Measurements from ENCODE around the gene SHFL.

The SHFL gene

GRCh38 chr19:10124429-10124828 is 38.3 kb downstream of the SHFL start:
- in situ Hi-C loops (cut with MboI; ENCODE audit: low sequenced_read_pairs) = loop anchor here (25.0 kb wide), 1 partner anchor 263 kb away; the partner anchor contains the start of gene TYK2

- in situ Hi-C loops (cut with MboI; ENCODE audit: low sequenced_read_pairs) = no loop called here
Observed at GRCh38 chr19:10126213-10126639, 40.1 kb downstream of the SHFL start.

- in situ Hi-C loops (cut with MboI; ENCODE audit: low sequenced_read_pairs) = no loop called here
Observed at GRCh38 chr19:10132905-10133304, 46.8 kb downstream of the SHFL start.

- in situ Hi-C loops (cut with MboI; ENCODE audit: low sequenced_read_pairs) = no loop called here
Observed at GRCh38 chr19:10133596-10133995, 47.5 kb downstream of the SHFL start.

- in situ Hi-C loops (cut with MboI; ENCODE audit: low sequenced_read_pairs) = no loop called here
Observed at GRCh38 chr19:10134040-10134439, 47.9 kb downstream of the SHFL start.

GRCh38 chr19:10135551-10136334 is 49.6 kb downstream of the SHFL start:
- in situ Hi-C loops (cut with MboI; ENCODE audit: low sequenced_read_pairs) = no loop called here

GRCh38 chr19:10136936-10137335 is 50.8 kb downstream of the SHFL start:
- in situ Hi-C loops (cut with MboI; ENCODE audit: low sequenced_read_pairs) = no loop called here

- in situ Hi-C loops (cut with MboI; ENCODE audit: low sequenced_read_pairs) = no loop called here
Observed at GRCh38 chr19:10137751-10138682, 51.9 kb downstream of the SHFL start.

- in situ Hi-C loops (cut with MboI; ENCODE audit: low sequenced_read_pairs) = no loop called here
Observed at GRCh38 chr19:10138879-10139795, 53.0 kb downstream of the SHFL start.

- in situ Hi-C loops (cut with MboI; ENCODE audit: low sequenced_read_pairs) = no loop called here
Observed at GRCh38 chr19:10139952-10140351, 53.8 kb downstream of the SHFL start.

- in situ Hi-C loops (cut with MboI; ENCODE audit: low sequenced_read_pairs) = no loop called here
Observed at GRCh38 chr19:10141479-10141878, 55.4 kb downstream of the SHFL start.

GRCh38 chr19:10141973-10142372 is 55.9 kb downstream of the SHFL start:
- in situ Hi-C loops (cut with MboI; ENCODE audit: low sequenced_read_pairs) = no loop called here

Data from HL-60/S4 treated with retinoic acid at 250 ng/mL for 4 days and 3 days (cell line).